ENCODE results near the gene BBX.
"Not testable (repeated sequence)": the region's sequence is repeated elsewhere in the genome, so short reads cannot be mapped to it uniquely, and the experiment has no call there.

The BBX gene

GRCh38 chr3:107697348-107697747, 174.6 kb downstream of the BBX start:
- H3K9ac ChIP-seq (ENCODE audit: low read depth, low read length); H3K27me3 ChIP-seq (ENCODE audit: control insufficient read depth, insufficient read depth, low read length); H3K36me3 ChIP-seq (ENCODE audit: control insufficient read depth, insufficient read depth, low read length); H3K9me3 ChIP-seq (ENCODE audit: control insufficient read depth, insufficient read depth, low read length); H3K4me1 ChIP-seq (ENCODE audit: control insufficient read depth, insufficient read depth, low read length): not testable (repeated sequence)
- peak overlapping the region; percentile 63 for H3K4me3 ChIP-seq (ENCODE audit: low read depth, low read length)

GRCh38 chr3:107697855-107698254, 175.1 kb downstream of the BBX start:
- H3K9ac ChIP-seq (ENCODE audit: low read depth, low read length): peak overlapping the region; percentile 60
- not testable (repeated sequence) for H3K27me3 ChIP-seq (ENCODE audit: control insufficient read depth, insufficient read depth, low read length); H3K9me3 ChIP-seq (ENCODE audit: control insufficient read depth, insufficient read depth, low read length); H3K4me1 ChIP-seq (ENCODE audit: control insufficient read depth, insufficient read depth, low read length); H3K36me3 ChIP-seq (ENCODE audit: control insufficient read depth, insufficient read depth, low read length)
- peak overlapping the region; percentile 63 for H3K4me3 ChIP-seq (ENCODE audit: low read depth, low read length)

- Histone ChIP-seq H3K9me3 (ENCODE audit: control insufficient read depth, insufficient read depth, low read length) (no peaks in the 10 kb centered on the region), H3K4me3 (ENCODE audit: low read depth, low read length) (no peak overlapping the region), H3K4me1 (ENCODE audit: control insufficient read depth, insufficient read depth, low read length) (peaks cover 4% of the 10 kb centered on the region)
These were observed 176.9 kb downstream of the BBX start for GRCh38 chr3:107699682-107700081.

GRCh38 chr3:107701299-107701698, 178.5 kb downstream of the BBX start:
- no peak overlapping the region for H3K9ac ChIP-seq (ENCODE audit: low read depth, low read length)
- H3K36me3 ChIP-seq (ENCODE audit: control insufficient read depth, insufficient read depth, low read length): no peaks in the 10 kb centered on the region
- no peaks in the 10 kb centered on the region for H3K27me3 ChIP-seq (ENCODE audit: control insufficient read depth, insufficient read depth, low read length)
- H3K4me1 ChIP-seq (ENCODE audit: control insufficient read depth, insufficient read depth, low read length): peaks cover 4% of the 10 kb centered on the region
- no peak overlapping the region for H3K4me3 ChIP-seq (ENCODE audit: low read depth, low read length)
- no peaks in the 10 kb centered on the region for H3K9me3 ChIP-seq (ENCODE audit: control insufficient read depth, insufficient read depth, low read length)

More at GRCh38 chr3:107699682-107700081, 176.9 kb downstream of the BBX start:
- Histone ChIP-seq H3K9ac (ENCODE audit: low read depth, low read length) (no peak overlapping the region), H3K27me3 (ENCODE audit: control insufficient read depth, insufficient read depth, low read length) (no peaks in the 10 kb centered on the region), H3K36me3 (ENCODE audit: control insufficient read depth, insufficient read depth, low read length) (no peaks in the 10 kb centered on the region)

- Histone ChIP-seq H3K9ac (ENCODE audit: low read depth, low read length) (no peak overlapping the region), H3K9me3 (ENCODE audit: control insufficient read depth, insufficient read depth, low read length) (no peaks in the 10 kb centered on the region), H3K36me3 (ENCODE audit: control insufficient read depth, insufficient read depth, low read length) (no peaks in the 10 kb centered on the region), H3K27me3 (ENCODE audit: control insufficient read depth, insufficient read depth, low read length) (no peaks in the 10 kb centered on the region), H3K4me1 (ENCODE audit: control insufficient read depth, insufficient read depth, low read length) (peaks cover 4% of the 10 kb centered on the region), H3K4me3 (ENCODE audit: low read depth, low read length) (no peak overlapping the region)
These were observed 181.7 kb downstream of the BBX start for GRCh38 chr3:107704477-107704876.

- Histone ChIP-seq H3K4me1 (ENCODE audit: control insufficient read depth, insufficient read depth, low read length) (peaks cover 4% of the 10 kb centered on the region), H3K9ac (ENCODE audit: low read depth, low read length) (no peak overlapping the region), H3K9me3 (ENCODE audit: control insufficient read depth, insufficient read depth, low read length) (no peaks in the 10 kb centered on the region), H3K27me3 (ENCODE audit: control insufficient read depth, insufficient read depth, low read length) (no peaks in the 10 kb centered on the region), H3K4me3 (ENCODE audit: low read depth, low read length) (no peak overlapping the region), H3K36me3 (ENCODE audit: control insufficient read depth, insufficient read depth, low read length) (no peaks in the 10 kb centered on the region)
These were observed 182.3 kb downstream of the BBX start for GRCh38 chr3:107705046-107705445.

- H3K36me3 ChIP-seq (ENCODE audit: control insufficient read depth, insufficient read depth, low read length): no peaks in the 10 kb centered on the region
- no peaks in the 10 kb centered on the region for H3K4me1 ChIP-seq (ENCODE audit: control insufficient read depth, insufficient read depth, low read length)
These were observed 188.1 kb downstream of the BBX start for GRCh38 chr3:107710851-107711250.

GRCh38 chr3:107716734-107717133, 194.0 kb downstream of the BBX start:
- H3K9me3 ChIP-seq (ENCODE audit: control insufficient read depth, insufficient read depth, low read length): no peaks in the 10 kb centered on the region
- no peaks in the 10 kb centered on the region for H3K27me3 ChIP-seq (ENCODE audit: control insufficient read depth, insufficient read depth, low read length)
- no peak overlapping the region for H3K4me3 ChIP-seq (ENCODE audit: low read depth, low read length)
- H3K36me3 ChIP-seq (ENCODE audit: control insufficient read depth, insufficient read depth, low read length): no peaks in the 10 kb centered on the region
- no peaks in the 10 kb centered on the region for H3K4me1 ChIP-seq (ENCODE audit: control insufficient read depth, insufficient read depth, low read length)
- H3K9ac ChIP-seq (ENCODE audit: low read depth, low read length): no peak overlapping the region

More at GRCh38 chr3:107710851-107711250, 188.1 kb downstream of the BBX start:
- Histone ChIP-seq H3K4me3 (ENCODE audit: low read depth, low read length) (no peak overlapping the region), H3K27me3 (ENCODE audit: control insufficient read depth, insufficient read depth, low read length) (no peaks in the 10 kb centered on the region), H3K9me3 (ENCODE audit: control insufficient read depth, insufficient read depth, low read length) (no peaks in the 10 kb centered on the region), H3K9ac (ENCODE audit: low read depth, low read length) (no peak overlapping the region)

GRCh38 chr3:107718547-107718946, 195.8 kb downstream of the BBX start:
- Histone ChIP-seq H3K27me3 (ENCODE audit: control insufficient read depth, insufficient read depth, low read length) (no peaks in the 10 kb centered on the region), H3K9me3 (ENCODE audit: control insufficient read depth, insufficient read depth, low read length) (no peaks in the 10 kb centered on the region), H3K9ac (ENCODE audit: low read depth, low read length) (no peak overlapping the region), H3K4me3 (ENCODE audit: low read depth, low read length) (no peak overlapping the region), H3K36me3 (ENCODE audit: control insufficient read depth, insufficient read depth, low read length) (no peaks in the 10 kb centered on the region), H3K4me1 (ENCODE audit: control insufficient read depth, insufficient read depth, low read length) (no peaks in the 10 kb centered on the region)

- H3K27me3 ChIP-seq (ENCODE audit: control insufficient read depth, insufficient read depth, low read length): no peaks in the 10 kb centered on the region
- H3K9me3 ChIP-seq (ENCODE audit: control insufficient read depth, insufficient read depth, low read length): no peaks in the 10 kb centered on the region
- no peak overlapping the region for H3K4me3 ChIP-seq (ENCODE audit: low read depth, low read length)
- H3K9ac ChIP-seq (ENCODE audit: low read depth, low read length): no peak overlapping the region
- peaks cover 6% of the 10 kb centered on the region for H3K36me3 ChIP-seq (ENCODE audit: control insufficient read depth, insufficient read depth, low read length)
- H3K4me1 ChIP-seq (ENCODE audit: control insufficient read depth, insufficient read depth, low read length): no peaks in the 10 kb centered on the region
These were observed 204.3 kb downstream of the BBX start for GRCh38 chr3:107727102-107727501.

- H3K27me3 ChIP-seq (ENCODE audit: control insufficient read depth, insufficient read depth, low read length): no peaks in the 10 kb centered on the region
- peaks cover 6% of the 10 kb centered on the region for H3K36me3 ChIP-seq (ENCODE audit: control insufficient read depth, insufficient read depth, low read length)
- no peaks in the 10 kb centered on the region for H3K4me1 ChIP-seq (ENCODE audit: control insufficient read depth, insufficient read depth, low read length)
- no peaks in the 10 kb centered on the region for H3K9me3 ChIP-seq (ENCODE audit: control insufficient read depth, insufficient read depth, low read length)
- H3K9ac ChIP-seq (ENCODE audit: low read depth, low read length): no peak overlapping the region
- H3K4me3 ChIP-seq (ENCODE audit: low read depth, low read length): no peak overlapping the region
These were observed 206.9 kb downstream of the BBX start for GRCh38 chr3:107729686-107730085.

GRCh38 chr3:107734317-107734716, 211.6 kb downstream of the BBX start:
- Histone ChIP-seq H3K4me1 (ENCODE audit: control insufficient read depth, insufficient read depth, low read length) (no peaks in the 10 kb centered on the region), H3K27me3 (ENCODE audit: control insufficient read depth, insufficient read depth, low read length) (no peaks in the 10 kb centered on the region), H3K4me3 (ENCODE audit: low read depth, low read length) (no peak overlapping the region), H3K9me3 (ENCODE audit: control insufficient read depth, insufficient read depth, low read length) (no peaks in the 10 kb centered on the region), H3K36me3 (ENCODE audit: control insufficient read depth, insufficient read depth, low read length) (no peaks in the 10 kb centered on the region), H3K9ac (ENCODE audit: low read depth, low read length) (no peak overlapping the region)

GRCh38 chr3:107737914-107738313, 215.2 kb downstream of the BBX start:
- Histone ChIP-seq H3K4me1 (ENCODE audit: control insufficient read depth, insufficient read depth, low read length) (no peaks in the 10 kb centered on the region), H3K9me3 (ENCODE audit: control insufficient read depth, insufficient read depth, low read length) (no peaks in the 10 kb centered on the region), H3K9ac (ENCODE audit: low read depth, low read length) (no peak overlapping the region), H3K27me3 (ENCODE audit: control insufficient read depth, insufficient read depth, low read length) (no peaks in the 10 kb centered on the region), H3K4me3 (ENCODE audit: low read depth, low read length) (no peak overlapping the region), H3K36me3 (ENCODE audit: control insufficient read depth, insufficient read depth, low read length) (no peaks in the 10 kb centered on the region)
